K562 (cell line): ENCODE measurements around the gene GBX1. TPM values are rescaled to one million over a fixed set of nuclear protein-coding genes. Genes with fewer than 3 reads are reported as not detected.

Experiments used
- CREM ChIP-seq: IDR thresholded peaks from 2 replicates; pipeline ENCODE4 v1.6.1; 2014; ENCODE audit warnings: antibody characterized with exemption, low read depth
- CXXC5 ChIP-seq: fragments of 250-450 bp; sonication (Bioruptor Pico); IDR thresholded peaks from 2 replicates; pipeline ENCODE4 v1.8.0; 2022; ENCODE audit warnings: inconsistent platforms, mild to moderate bottlenecking, moderate library complexity
- DEAF1 ChIP-seq: fragments of 450-650 bp; formaldehyde crosslinking; IDR thresholded peaks from 2 replicates; pipeline ENCODE4 v1.4.0; 2020; ENCODE audit warnings: mild to moderate bottlenecking, moderate library complexity
- GATAD2A ChIP-seq: fragments of 450-650 bp; IDR thresholded peaks from 2 replicates; pipeline ENCODE4 v1.6.1; 2017
- GTF2A2 ChIP-seq: IDR thresholded peaks from 2 replicates; pipeline ENCODE4 v1.6.1; 2016; ENCODE audit warnings: mild to moderate bottlenecking, missing genetic modification characterization, missing compliant biosample characterization
- ILK ChIP-seq: fragments of 450-650 bp; IDR thresholded peaks from 2 replicates; pipeline ENCODE4 v1.6.1; 2016; ENCODE audit warnings: missing genetic modification characterization, low read depth, mild to moderate bottlenecking, missing compliant biosample characterization, moderate library complexity, borderline replicate concordance
- IRF2 ChIP-seq: sonication (generic); formaldehyde crosslinking; IDR thresholded peaks from 2 replicates; pipeline ENCODE4 v1.8.1; 2022; ENCODE audit warnings: mild to moderate bottlenecking, missing genetic modification reagents
- PATZ1 ChIP-seq: fragments of 250-450 bp; sonication (Bioruptor Pico); IDR thresholded peaks from 2 replicates; pipeline ENCODE4 v1.5.0; 2020; ENCODE audit warnings: mild to moderate bottlenecking, borderline replicate concordance
- PKNOX1 ChIP-seq: fragments of 450-650 bp; IDR thresholded peaks from 2 replicates; pipeline ENCODE4 v1.6.1; 2016
- POLR2H ChIP-seq: IDR thresholded peaks from 2 replicates; pipeline ENCODE4 v1.6.1; 2016; ENCODE audit warnings: missing genetic modification characterization, low read depth, mild to moderate bottlenecking, control low read depth, missing compliant biosample characterization, moderate library complexity
- PRPF4 ChIP-seq: fragments of 200-400 bp; formaldehyde crosslinking; IDR thresholded peaks from one replicate; pipeline ENCODE4 v1.6.1; 2017; ENCODE audit warnings: low read length, low read depth, mild to moderate bottlenecking; ENCODE audit not compliant: insufficient read depth, poor library complexity, severe bottlenecking
- RAD21 ChIP-seq, 2 experiments: fragments of 250-450 bp in 1 of 2; fragments of 450-650 bp in 1 of 2; sonication (Bioruptor Pico) in 1 of 2; formaldehyde crosslinking in 1 of 2; IDR thresholded peaks in 1 of 2; conservative IDR thresholded peaks in 1 of 2; 2 replicates each; pipeline versions ENCODE4 v1.4.0 to v1.8.0; 2020 to 2022; ENCODE audit warnings: mild to moderate bottlenecking in 2 of 2, moderate library complexity in 1 of 2
- RFX7 ChIP-seq: fragments of 250-450 bp; sonication (Bioruptor Pico); IDR thresholded peaks from 2 replicates; pipeline ENCODE4 v1.5.1; 2021; ENCODE audit warnings: mild to moderate bottlenecking
- SRSF7 ChIP-seq: fragments of 200-400 bp; formaldehyde crosslinking; optimal IDR thresholded peaks from 2 replicates; pipeline ENCODE3; 2017; ENCODE audit warnings: mild to moderate bottlenecking, low read depth, low read length
- TRIM28 ChIP-seq: fragments of 450-650 bp; IDR thresholded peaks from 2 replicates; pipeline ENCODE4 v1.6.1; 2017
- XRCC3 ChIP-seq: fragments of 450-650 bp; IDR thresholded peaks from 2 replicates; pipeline ENCODE4 v1.6.1; 2017; ENCODE audit warnings: mild to moderate bottlenecking, moderate library complexity
- ZNF280A ChIP-seq: fragments of 450-650 bp; IDR thresholded peaks from 2 replicates; pipeline ENCODE4 v1.6.1; 2018; ENCODE audit warnings: mild to moderate bottlenecking, low read depth; ENCODE audit not compliant: partially characterized antibody
- ZNF316 ChIP-seq: fragments of 450-650 bp; IDR thresholded peaks from 2 replicates; pipeline ENCODE4 v1.6.1; 2016
- ZNF449 ChIP-seq: fragments of 250-450 bp; sonication (Bioruptor Pico); IDR thresholded peaks from 2 replicates; pipeline ENCODE4 v1.8.0; 2022; ENCODE audit warnings: moderate library complexity, mild to moderate bottlenecking, inconsistent platforms
- ZNF589 ChIP-seq: fragments of 200-800 bp; sonication (Bioruptor generic); IDR thresholded peaks from 2 replicates; pipeline ENCODE4 v1.6.1; 2016; ENCODE audit warnings: low read depth, missing genetic modification characterization, missing compliant biosample characterization
- polyA plus RNA-seq, 8 experiments: library from polyadenylated mRNA; depleted of rRNA in 4 of 8; stranded (reverse) in 5 of 8; unstranded in 3 of 8; fragments of >200 nt; fragmentation: Nextera tagmentation in 2 of 8; fragmentation: Illumina TruSeq in 1 of 8; extraction: Ambion mirVana in 2 of 8; extraction: Trizol in 1 of 8; gene quantifications; 2 replicates each; pipeline versions ENCODE4 v1.2.1 to v1.2.3, GENCODE V29; 2011 to 2014; ENCODE audit warnings: inconsistent platforms in 1 of 8, missing spikeins in 1 of 8
- total RNA-seq, 7 experiments: library from RNA; depleted of rRNA in 6 of 7; stranded (reverse); fragments of >200 nt in 6 of 7; fragmentation: Illumina TruSeq in 2 of 7; extraction: Trizol in 2 of 7; gene quantifications; 2 replicates each; pipeline versions ENCODE4 v1.2.1 to v1.2.3, GENCODE V29; 2011 to 2021; ENCODE audit warnings: low replicate concordance in 1 of 7

Gene GBX1
- total and polyA plus RNA-seq, 9 of the 15 experiments (the other 6 are each of a cell fraction or from before 2014, with no cell fraction given), result not detected

- TF ChIP-seq ZNF316, result no peak
- TF ChIP-seq ZNF280A, result no peak
- no peak; the same call in 1 of the 2 replicates for TF ChIP-seq TRIM28
- no peak for TF ChIP-seq POLR2H (tag)
- no peak for TF ChIP-seq GATAD2A
- TF ChIP-seq ILK (tag), result no peak
- no peak for TF ChIP-seq ZNF589
- no peak for TF ChIP-seq PATZ1 (CRISPR knock-in tag)
- TF ChIP-seq RFX7, result no peak
- TF ChIP-seq PKNOX1, result no peak
- TF ChIP-seq CREM, result peak; percentile 93
- no peak for TF ChIP-seq ZNF449 (CRISPR knock-in tag)
- no peak for TF ChIP-seq PRPF4
- peak; percentile 76 for TF ChIP-seq CXXC5
- peak; percentile 97 to 100 for TF ChIP-seq RAD21 (CRISPR knock-in tag; conservative IDR thresholded peaks at IDR 0.05 in 1 of 2, IDR thresholded peaks at IDR 0.05 in 1 of 2)
- TF ChIP-seq DEAF1, result peak; percentile 96
- TF ChIP-seq IRF2 (CRISPR knock-in tag), result no peak
- no peak for TF ChIP-seq GTF2A2
- TF ChIP-seq SRSF7, result no peak
- no peak for TF ChIP-seq XRCC3
Observed at GRCh38 chr7:151172273-151173141, 5.0 kb upstream of the GBX1 start (continued).
